ENCODE results near the gene ZNF556.
"Not testable (repeated sequence)": the region's sequence is repeated elsewhere in the genome, so short reads cannot be mapped to it uniquely, and the experiment has no call there.

Gene ZNF556

DNA sequence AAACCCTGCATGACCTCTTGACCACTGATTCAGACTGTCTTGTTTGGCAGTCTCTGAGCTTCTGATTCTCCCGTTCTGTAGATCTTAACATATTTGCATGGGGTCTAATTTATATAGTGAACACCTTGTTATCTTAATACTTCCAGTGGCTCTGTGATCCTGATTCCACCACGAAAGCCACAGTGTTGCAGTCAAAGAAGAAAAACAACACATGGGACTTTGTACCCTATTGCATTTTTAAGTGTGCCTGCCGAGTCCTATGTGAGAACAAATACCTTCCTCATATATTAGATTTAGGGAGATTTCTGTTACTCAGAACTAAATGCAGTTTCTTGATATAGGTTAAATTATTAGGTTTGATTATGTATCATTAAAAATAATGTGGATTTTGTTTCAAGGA, 12.3 kb upstream of the ZNF556 start:
- DNase-seq = no peak

DNA sequence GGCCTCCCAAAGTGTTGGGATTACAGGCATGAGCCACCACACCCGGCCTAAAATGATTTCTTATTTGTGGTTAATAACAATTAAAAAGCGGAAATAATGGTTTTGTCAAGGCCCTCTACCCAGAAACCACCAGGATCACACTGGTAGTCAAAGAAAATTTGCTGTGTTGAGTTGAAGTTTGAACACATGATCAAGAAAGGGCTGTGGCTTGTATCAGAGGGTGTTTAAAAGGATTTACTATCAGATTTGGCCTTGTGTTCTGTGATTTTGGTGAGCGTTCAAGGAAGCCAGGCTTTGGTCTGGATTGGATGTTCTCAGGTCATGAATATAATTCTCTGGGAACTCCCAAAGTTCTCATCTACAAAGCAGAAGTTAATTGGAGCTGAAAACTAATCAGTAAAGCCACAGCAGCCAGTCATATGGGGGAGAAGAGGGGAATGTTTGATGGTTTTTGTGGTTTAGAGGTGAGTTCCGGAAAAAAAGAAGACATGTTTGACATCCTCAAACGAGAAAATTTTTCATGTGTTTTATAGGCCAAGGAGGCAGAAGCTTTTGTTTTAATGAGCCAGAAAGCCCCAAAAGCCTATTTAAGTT, 10.6 kb upstream of the ZNF556 start:
- no peak for DNase-seq

DNA sequence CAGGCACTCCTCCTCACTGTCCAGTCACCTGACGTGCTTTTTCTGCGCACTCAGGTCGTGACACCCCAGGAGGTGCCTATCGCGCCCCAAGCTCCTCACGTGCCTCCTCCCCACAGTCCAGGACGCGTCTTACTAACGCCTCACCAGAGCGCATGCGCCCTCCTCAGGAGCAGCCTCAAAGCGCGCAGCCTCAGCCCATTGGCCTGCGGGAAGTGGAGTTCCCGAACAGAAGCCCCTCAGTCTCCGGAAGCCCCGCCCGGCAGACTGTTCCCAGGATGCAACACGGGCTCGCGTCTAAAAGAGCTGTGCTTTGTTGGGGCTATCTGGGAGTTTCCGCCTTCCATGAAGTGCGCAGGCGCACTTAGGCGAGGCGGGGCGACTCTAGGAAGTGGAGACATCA, 8.3 kb upstream of the ZNF556 start:
- DNase-seq = no peak

DNA sequence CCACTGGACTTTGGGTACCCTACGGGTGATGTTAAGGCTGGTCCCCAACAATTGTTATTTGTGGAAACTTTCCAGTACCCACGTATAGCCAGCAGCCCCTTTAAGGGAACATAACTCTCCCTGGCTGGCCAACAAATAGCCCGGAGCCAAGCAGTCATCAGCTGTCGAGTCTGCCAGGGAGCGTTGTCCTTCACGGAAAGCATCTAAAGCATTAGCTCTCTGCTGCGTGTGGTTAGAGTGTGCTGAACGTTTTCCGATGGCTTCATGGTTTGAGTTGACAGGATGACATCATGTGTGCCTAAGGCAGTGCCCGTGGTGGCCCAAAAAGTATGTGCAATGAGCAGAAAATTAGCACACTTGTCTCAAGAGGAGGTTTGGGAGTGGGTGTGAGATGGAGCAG, 3.3 kb upstream of the ZNF556 start:
- no peak for DNase-seq

DNA sequence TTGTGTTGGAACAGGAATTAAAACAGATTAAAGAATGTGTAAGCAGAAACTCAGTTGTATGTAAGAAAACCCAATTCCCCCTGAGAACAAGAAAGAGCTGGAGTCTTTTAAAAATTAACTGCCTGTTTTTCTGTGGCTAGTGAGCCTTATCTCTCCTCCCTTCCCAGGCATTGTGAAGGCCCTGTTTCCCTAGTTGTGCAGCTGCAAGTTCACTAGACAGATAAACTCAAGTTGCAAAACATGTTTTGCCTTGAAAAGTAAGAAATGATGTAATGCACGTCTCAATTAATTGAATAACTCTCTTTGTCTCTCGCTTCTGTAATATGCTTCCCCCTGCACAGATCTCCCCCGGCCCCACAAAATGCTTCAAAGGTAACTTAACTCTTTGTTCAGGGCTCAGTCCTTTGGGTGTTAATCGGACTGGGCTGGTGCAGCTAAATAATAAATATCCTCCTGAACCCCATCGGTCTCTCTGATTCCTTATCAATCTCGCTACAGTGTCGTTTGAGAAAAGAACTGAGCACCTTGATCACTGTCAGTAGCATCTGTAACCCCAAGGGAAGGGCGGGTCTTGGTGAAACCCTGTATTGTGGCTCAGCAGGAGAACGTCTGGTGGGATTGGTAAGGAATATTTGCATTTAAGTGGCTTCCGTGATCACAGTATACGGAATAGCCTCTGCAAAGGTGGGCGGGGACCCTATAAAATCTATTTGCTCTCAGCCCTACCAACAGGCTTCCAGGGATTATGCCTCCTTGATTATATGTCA, 1.6 kb upstream of the ZNF556 start:
- no peak for DNase-seq

DNA sequence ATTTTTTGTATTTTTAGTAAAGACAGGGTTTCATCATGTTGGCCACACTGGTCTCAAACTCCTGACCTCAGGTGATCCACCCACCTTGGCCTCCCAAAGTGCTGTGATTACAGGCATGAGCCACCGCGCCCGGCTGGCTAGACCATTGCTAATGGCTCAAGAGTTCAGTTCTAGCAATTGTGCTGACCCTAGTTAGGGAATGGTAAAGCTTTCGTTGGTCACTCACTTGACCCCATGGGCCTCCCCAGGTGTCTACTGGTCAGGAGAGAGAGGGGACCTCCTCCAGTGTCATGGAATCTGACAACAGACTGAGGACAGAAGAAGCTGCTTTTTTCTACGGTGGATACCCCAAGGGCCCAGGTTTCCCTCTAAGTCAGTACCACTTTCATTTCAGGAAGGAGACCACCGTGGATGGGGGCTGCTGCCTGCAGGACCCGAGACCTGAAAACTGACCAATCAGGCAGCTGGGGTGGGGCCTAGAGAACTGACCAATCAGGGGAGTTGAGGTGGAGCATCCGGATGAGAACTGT, 575 bp upstream of the ZNF556 start:
- DNase-seq = no peak

DNA sequence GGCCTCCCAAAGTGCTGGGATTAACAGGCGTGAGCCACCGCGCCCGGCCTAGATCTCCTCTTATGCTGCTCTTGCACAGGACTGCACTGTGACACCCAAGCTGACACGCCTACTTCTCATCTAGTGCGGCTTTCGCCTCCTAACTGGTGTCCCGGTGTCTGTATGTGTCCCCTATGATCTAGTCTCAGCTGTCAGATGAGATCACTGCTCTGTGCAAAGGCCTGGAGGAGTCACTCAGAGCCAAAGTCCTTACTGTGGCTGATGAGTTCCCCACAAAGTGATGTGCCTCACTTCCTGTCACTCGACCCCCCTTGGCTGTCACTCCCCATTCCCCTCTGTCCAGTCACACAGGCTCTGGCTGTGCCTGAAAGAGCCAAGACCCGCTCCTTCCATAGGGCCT, 2.5 kb downstream of the ZNF556 start:
- no peak for DNase-seq

DNA sequence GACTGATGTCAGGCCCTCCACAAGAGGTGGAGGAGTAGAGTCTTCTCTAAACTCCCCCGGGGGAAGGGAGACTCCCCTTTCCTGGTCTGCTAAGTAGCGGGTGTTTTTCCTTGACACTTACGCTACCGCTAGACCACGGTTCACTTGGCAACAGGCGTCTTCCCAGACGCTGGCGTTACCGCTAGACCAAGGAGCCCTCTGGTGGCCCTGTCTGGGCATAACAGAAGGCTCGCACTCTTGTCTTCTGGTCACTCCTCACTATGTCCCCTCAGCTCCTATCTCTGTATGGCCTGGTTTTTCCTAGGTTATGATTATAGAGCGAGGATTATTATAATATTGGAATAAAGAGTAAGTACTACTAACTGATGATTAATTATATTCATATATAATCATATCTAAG, 5.0 kb downstream of the ZNF556 start:
- DNase-seq = peak; percentile 44

DNA sequence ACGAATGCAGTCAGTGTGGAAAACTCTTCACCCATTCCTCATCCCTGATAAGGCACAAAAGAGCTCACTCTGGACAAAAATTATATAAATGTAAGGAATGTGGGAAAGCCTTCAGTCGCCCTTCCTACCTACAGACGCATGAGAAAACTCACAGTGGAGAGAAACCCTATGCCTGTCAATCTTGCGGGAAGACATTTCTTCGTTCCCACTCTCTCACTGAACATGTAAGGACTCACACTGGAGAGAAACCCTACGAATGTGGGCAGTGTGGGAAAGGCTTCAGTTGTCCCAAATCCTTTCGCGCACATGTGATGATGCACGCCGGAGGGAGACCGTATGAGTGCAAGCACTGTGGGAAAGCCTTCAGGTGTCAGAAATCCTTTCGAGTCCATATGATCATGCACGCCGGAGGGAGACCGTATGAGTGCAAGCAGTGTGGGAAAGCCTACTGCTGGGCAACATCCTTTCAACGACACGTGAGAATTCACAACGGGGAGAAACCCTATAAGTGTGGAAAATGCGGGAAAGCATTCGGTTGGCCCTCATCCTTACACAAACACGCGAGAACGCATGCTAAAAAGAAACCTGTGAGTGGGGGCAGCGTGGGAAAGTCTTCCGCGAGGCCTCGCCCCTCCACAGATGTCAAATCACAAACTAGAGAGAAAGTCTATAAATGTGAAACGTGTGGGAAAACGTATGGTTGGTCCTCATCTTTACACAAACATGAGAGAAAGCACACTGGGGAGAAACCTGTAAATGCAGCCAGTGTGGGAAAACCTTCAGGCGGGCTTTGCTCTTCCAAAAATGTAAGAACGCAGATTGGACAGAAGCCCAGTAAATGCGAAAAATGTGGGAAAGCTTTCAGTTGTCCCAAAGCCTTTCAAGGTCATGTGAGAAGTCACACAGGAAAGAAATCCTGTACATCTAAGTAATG, 10.5 kb downstream of the ZNF556 start:
- DNase-seq = no peak

DNA sequence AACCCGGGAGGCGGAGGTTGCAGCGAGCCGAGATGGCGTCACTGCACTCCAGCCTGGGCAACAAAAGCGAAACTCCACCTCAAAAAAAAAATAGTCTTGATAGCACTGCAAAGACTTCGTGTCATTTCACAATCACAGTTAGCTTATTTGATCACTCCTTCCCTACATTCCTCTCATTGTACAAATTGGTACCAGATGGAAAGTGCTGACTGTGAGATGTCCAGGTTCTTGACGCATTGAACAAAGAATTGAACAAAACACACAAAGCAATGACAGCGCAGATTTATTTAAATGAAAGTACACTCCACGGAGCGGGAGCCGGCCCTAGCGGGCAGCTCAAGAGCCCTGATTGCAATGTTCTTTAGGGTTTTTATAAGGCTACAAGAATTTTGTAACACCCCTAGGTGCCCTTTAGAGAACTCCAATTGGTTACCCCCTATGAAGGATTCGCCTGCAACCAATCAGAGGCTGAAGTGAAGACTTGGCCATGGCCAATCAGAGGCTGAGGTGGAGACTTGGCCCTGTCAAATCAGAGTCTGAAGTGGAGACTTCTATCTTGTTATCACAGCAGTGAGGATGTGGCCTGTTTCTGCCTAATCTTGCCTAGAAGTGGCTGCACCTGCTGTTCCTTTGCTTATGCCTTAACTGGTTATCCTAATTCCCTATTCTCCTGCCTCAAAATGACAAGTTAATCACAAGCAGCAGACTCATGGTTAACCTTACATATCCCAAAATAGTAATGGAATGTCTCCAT, 16.7 kb downstream of the ZNF556 start:
- no peak for DNase-seq

DNA sequence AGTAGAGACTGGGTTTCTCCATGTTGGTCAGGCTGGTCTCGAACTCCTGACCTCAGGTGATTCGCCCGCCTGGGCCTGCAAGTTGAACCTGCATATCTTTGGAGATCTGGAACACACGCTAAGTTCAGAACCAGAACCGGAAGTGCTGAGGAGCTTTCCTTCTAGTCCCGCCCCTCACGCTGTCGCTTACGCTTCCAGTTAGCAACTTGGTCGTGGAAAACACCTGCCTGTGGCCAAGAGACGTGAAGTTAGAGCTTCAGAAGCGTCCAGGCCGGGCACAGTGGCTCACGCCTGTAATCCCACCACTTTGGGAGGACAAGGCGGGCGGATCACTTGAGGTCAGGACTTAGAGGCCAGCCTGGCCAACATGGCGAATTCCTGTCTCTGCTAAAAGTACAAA, 18.6 kb downstream of the ZNF556 start:
- DNase-seq = no peak

DNA sequence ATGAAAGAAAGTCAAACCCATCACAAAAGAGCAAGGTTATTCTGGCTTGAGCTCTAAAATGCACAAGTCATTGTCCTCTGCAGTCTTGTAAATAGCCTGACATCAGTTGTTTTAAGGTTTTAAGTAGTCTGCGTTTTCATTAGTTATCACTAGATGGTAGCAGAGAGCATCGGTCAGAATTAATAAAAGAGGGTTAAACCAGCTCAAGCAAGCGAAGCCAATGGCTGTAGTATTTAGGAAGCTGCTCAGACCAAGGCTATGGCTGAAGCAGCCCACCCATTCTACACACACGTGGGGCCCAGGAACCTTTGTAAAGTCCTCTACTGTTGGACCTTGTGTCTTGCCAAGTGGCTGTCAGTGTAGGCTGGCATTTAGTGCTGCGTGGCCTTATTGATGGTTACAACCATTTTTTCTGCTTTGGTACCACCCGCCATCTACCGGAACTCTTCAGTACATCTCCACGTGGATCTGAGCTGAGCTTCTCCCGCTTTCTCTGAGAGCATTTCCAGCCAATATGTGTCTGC, 20.3 kb downstream of the ZNF556 start:
- peak; percentile 8 for DNase-seq

DNA sequence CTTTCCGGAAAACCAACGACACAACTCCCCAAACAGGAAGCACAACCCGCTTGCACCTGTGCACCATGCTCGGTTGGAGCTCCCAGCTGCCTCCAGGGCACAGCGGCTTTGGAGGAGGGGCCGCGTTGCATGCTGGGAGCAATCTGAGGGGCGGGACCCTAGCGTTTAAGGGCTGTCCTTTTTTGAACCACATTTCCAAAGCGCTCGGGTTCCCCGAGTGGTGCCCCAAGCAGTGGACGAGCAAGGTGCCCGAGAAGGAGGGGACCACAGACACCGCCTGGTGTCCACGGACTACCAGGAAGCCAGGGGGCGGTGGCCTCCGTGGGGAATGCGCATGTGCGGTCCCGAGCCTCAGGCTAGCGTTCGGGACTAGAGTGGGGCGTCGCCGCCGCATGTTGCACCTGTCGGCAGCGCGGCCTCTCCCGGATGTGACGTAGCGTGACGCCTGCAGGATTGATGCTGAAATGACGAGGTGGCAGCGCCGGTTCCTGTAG, 21.6 kb downstream of the ZNF556 start:
- peak; percentile 79 for DNase-seq

DNA sequence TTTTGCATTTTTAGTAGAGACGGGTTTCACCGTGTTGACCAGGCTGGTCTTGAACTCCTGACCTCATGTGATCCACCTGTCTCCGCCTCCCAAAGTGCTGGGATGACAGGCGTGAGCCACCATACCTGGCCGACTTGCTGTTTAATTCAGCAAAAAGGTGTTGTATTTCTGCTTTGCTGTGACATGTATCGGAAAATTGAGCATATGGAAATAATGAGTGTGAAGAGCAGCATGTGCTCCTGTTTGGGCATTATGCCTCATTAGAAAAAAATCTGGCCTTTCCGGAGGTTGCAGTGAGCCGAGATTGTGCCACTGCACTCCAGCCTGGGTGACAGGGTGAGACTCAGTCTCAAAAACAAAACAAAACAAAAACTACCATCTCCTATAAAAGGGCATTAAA, 23.4 kb downstream of the ZNF556 start:
- DNase-seq = not testable (repeated sequence)

DNA sequence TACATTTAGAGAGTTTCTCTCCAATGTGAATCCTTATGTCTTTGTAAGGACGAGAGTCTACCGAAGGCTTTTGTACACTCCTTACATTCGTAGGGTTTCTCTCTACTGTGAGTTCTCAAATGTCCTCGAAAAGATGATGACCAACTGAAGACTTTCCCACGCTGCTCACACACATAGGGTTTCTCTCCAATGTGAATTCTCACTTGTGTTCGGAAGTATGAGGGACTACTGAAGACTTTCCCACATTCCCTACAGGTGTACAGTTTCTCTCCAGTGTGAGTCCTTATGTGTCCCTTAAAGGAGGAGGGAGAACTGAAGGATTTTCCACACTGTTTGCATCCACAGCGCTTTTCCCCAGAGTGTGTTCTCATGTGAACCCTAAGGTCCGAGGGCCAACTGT, 29.6 kb downstream of the ZNF556 start:
- no peak for DNase-seq

DNA sequence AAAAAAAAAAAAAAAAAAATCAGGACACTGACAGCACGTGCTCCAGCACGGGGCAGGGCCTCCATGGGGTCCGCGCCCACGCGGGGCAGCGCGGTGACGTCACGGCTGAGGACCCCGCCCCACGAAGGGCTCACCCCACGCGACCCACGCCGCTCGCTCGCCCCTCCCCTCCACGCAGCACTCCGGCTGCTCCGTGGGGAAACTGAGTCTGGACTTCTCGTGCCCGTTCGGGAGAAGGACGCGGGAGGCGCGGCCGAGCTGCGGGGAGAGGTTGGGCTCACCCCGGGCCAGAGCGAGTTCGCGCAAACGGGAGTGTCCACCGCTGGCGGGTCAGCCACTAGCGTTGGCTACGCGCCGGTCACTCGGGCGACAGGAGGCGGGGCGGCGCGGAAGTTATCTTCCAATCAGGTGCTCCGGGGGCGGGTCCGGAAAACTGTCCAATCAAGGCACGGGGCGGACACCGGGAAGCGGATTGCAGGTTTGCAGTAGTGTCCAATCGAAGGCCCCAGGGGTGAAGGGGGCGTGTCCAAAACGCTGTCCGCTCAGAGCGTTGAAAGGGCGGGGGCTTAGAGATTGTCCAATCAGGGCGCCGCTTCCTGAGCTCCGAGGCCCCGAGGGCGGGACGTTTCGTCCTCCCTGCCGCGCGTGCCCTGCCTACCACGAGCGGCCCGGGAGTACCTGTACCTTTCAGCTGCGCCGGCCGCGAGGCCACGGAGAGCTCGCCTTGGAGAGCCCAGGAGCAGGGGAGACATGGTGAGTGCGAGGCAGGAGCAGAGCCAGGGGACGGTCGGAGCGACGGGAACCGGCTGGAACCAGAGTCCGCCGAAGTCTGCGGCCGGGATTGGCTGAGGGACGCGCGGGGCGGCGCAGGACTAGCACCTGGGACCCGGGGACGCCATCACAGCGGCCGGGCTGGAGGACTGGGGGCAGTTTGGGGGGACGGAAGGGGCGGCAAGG, 33.4 kb downstream of the ZNF556 start, which contains the start of gene ZNF57:
Gene ZNF57 (plus strand): TSS at position 633 of the 957 bp plus-strand sequence. CDS start 118 bp downstream, at position 751.
- DNase-seq = peak; percentile 100

DNA sequence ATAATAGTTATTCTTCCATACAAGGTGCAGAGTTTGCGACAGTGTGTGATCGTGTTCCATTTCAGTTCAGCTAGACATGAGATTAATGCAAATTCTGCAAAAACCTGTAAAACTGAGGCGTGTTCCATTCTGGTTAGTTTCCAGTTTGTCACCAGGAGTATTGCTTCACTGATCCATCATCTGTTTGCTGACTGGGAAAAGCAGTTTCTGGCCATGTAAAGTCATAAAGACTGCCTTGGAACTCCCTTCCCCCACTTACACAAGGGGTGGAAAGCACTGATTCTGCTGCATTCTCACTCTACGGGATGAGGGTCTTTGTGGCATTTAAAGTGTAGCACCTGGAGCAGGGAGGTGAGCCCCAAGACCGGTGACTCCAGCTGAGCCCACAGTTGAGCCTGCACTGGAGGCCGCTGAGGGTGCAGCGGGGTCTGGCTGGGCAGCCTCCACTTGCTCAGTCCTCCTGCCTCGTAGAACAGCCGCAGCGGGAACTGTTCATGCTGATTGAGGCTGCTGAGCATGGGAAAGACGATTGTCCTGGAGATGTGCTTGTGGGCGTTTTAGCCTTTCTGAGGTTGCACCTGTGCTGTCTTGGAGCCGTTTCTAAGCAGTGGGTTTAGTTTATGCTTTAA, 35.6 kb downstream of the ZNF556 start:
- DNase-seq = no peak

DNA sequence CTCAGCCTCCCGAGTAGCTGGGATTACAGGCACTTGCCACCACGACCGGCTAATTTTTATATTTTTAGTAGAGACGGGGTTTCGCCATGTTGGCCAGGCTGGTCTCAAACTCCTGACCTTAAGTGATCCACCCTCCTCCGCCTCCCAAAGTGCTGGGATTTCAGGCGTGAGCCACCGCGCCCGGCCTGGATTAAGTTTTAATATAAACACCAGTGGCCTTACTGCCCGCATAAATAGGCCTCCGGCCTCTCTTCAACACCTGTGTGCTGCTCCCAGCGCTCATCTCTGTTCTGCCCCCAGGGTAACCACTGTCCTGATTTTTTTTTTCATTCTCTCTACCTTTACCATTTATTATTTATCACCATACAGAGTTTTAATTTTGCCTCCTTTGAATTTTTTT, 36.2 kb downstream of the ZNF556 start:
- DNase-seq = not testable (repeated sequence)

DNA sequence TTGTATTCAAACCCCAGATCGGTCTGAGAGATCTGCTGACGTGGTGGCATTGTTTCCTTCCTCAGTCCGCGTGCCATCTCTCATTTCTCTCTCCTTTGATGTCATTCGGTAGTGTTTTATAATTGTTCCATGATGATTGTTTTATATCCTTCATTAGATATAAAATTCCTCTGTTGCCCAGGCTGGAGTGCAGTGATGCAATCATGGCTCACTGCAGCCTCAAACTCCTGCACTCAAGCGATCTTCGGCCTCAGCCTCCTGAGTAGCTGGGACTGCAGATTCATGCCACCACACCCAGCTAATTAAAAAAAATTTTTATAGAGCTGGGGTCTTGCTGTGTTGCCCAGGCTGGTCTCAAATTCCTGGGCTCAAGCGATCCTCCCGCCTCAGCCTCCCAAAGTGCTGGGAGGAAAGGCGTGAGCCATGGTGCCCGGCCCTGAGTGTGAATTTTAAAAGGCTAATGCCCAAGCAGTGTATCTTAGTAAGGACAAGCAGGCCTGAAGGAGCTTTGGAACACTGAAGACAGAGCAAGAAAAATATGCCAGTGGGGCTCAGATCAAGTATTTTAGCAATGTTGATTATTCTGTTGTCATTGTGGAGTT, 38.9 kb downstream of the ZNF556 start:
- no peak for DNase-seq

DNA sequence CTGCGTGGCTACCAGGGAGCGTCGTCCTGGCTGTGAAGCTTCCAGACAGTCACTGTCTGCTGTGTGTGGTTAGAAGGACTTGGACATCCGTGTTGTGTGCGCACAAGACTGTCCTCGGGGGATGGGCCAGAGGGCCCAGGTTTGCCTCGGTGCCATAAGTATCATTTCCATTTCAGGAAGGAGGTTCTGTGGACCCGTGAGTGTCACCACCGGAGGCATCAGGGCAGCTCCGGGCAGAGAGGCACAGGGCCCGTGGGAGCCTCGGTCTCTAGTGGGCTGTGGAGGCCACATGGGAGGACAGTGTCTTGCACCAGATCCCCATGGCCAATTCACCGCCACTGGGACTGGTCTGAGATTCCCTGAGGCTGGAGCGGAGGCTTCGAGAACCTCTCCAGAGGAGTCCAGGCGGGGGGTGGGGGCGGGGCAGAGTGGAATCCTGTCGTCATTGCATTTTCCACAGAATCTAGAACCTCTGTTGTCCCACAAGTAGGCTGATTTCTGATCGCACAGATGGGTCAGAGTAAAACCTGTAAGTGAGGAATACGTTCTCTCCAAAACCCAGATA, 39.6 kb downstream of the ZNF556 start:
- DNase-seq = no peak
